Panc1 (cell line): Measurements from ENCODE around the gene SRP54. TPM values are rescaled to one million over a fixed set of nuclear protein-coding genes. Genes with fewer than 3 reads are reported as not detected.
"Not testable (repeated sequence)": the region's sequence is repeated elsewhere in the genome, so short reads cannot be mapped to it uniquely, and the experiment has no call there.

Experiments
- ATAC-seq: fragments of 200-7000 bp; cut with Tn5 transposase; 2 replicates; pipeline ENCODE4 v1.9.1; 2020; ENCODE audit warnings: mild to moderate bottlenecking, moderate library complexity
- BruUV-seq: library from RNA; stranded (reverse); fragments of 400-500 nt; replicated peaks from 2 replicates; lab custom pipeline; 2021; lab: Mats Ljungman, UMichigan
- CTCF ChIA-PET: fragments of 300-600 bp; sonication (Branson Sonifier 250); formaldehyde crosslinking; loops from one replicate; lab custom pipeline; 2022; ENCODE audit warnings: antibody characterized with exemption; lab: Charles Lee
- POLR2A ChIA-PET: fragments of 300-600 bp; sonication (Branson Sonifier 250); formaldehyde crosslinking; loops from one replicate; lab custom pipeline; 2022; ENCODE audit warnings: antibody characterized with exemption; lab: Charles Lee
- DNase-seq: peaks from one replicate; pipeline ENCODE4 v3.0.0-alpha.2; 2010; ENCODE audit warnings: low read depth, low spot score
- H3K27ac ChIP-seq: 2 replicates; pipeline ENCODE4 v1.5.1; 2011; ENCODE audit warnings: mild to moderate bottlenecking, low read length, inconsistent platforms
- H3K27me3 ChIP-seq: fragments of 200-500 bp; sonication (Bioruptor generic); 2 replicates; pipeline ENCODE4 v1.6.0; 2014; ENCODE audit warnings: low read length, inconsistent platforms; ENCODE audit not compliant: control insufficient read depth, insufficient read depth
- H3K36me3 ChIP-seq: fragments of 200-500 bp; sonication (Bioruptor generic); 2 replicates; pipeline ENCODE4 v1.5.1; 2014; ENCODE audit warnings: inconsistent platforms, mild to moderate bottlenecking, low read length, moderate library complexity; ENCODE audit not compliant: control insufficient read depth, insufficient read depth
- H3K4me1 ChIP-seq: 2 replicates; pipeline ENCODE4 v1.5.1; 2011; ENCODE audit warnings: inconsistent platforms, mild to moderate bottlenecking, low read length, moderate library complexity; ENCODE audit not compliant: control insufficient read depth, insufficient read depth
- H3K4me3 ChIP-seq, 2 experiments: 2 replicates each; pipeline ENCODE4 v1.5.1; 2011 to 2012; ENCODE audit warnings: low read depth in 2 of 2, low read length in 2 of 2, mild to moderate bottlenecking in 2 of 2, inconsistent platforms in 1 of 2, moderate library complexity in 1 of 2
- H3K9me3 ChIP-seq: fragments of 200-500 bp; sonication (Bioruptor generic); 2 replicates; pipeline ENCODE4 v1.5.1; 2014; ENCODE audit warnings: low read depth, mild to moderate bottlenecking, inconsistent platforms, low read length, moderate library complexity; ENCODE audit not compliant: control insufficient read depth, insufficient read depth
- CTCF ChIP-seq: fragments of 450-650 bp; IDR thresholded peaks from 2 replicates; pipeline ENCODE4 v1.5.1; 2017; ENCODE audit warnings: mild to moderate bottlenecking
- POLR2AphosphoS5 ChIP-seq: IDR thresholded peaks from 2 replicates; pipeline ENCODE4 v1.6.1; 2012; ENCODE audit warnings: mild to moderate bottlenecking, low read depth, low read length, moderate library complexity
- REST ChIP-seq, 2 experiments: IDR thresholded peaks; 2 replicates each; pipeline ENCODE4 v1.6.1; 2011 to 2012; ENCODE audit warnings: low read depth in 2 of 2, control low read depth in 1 of 2, low read length in 1 of 2, mild to moderate bottlenecking in 1 of 2, moderate library complexity in 1 of 2; ENCODE audit not compliant: insufficient read depth in 1 of 2
- SIN3A ChIP-seq: IDR thresholded peaks from 2 replicates; pipeline ENCODE4 v1.6.1; 2012; ENCODE audit warnings: low read depth, mild to moderate bottlenecking, low read length, moderate library complexity, borderline replicate concordance; ENCODE audit not compliant: insufficient read depth
- TCF7L2 ChIP-seq: IDR thresholded peaks from 2 replicates; pipeline ENCODE4 v1.6.1; 2011; ENCODE audit warnings: mild to moderate bottlenecking, low read depth, low read length, inconsistent platforms
- in situ Hi-C: cut with HindIII; loops from 2 replicates; pipeline ENCODE4 v1.10.0; 2016; ENCODE audit warnings: low sequenced_read_pairs, low pct_unique_long_range_greater_than_20kb
- intact Hi-C: fragments of 100-400 bp; cut with micrococcal nuclease; formaldehyde crosslinking; loops from one replicate; pipeline ENCODE4 v1.10.0; 2022; ENCODE audit not compliant: unreplicated experiment
- total RNA-seq: library from RNA; stranded (reverse); gene quantifications from one replicate; pipeline ENCODE4 v1.2.1, GENCODE V29; 2021; ENCODE audit not compliant: unreplicated experiment

Gene SRP54
- total RNA-seq, 1 experiment from 2014 or later, result 53.2 TPM

GRCh38 chr14:34956931-34957330 is 25.9 kb upstream of the SRP54 start:
- no peaks in the 10 kb centered on the region for H3K36me3 ChIP-seq
- DNase-seq (no peak), ATAC-seq (no peak)
- no peak overlapping the region for H3K4me3 ChIP-seq
- ChIA-PET CTCF (no interaction called here), POLR2A (no interaction called here)
- no TSS peak for BruUV-seq
- no peaks in the 10 kb centered on the region for H3K9me3 ChIP-seq
- in situ Hi-C loops, result no loop called here
- H3K4me1 ChIP-seq, result no peaks in the 10 kb centered on the region
- H3K27me3 ChIP-seq, result no peaks in the 10 kb centered on the region
- H3K27ac ChIP-seq, result no peak overlapping the region
- intact Hi-C loops, result no loop called here
- TF ChIP-seq POLR2AphosphoS5, result no peak
- no peak for TF ChIP-seq TCF7L2
- no peak for TF ChIP-seq SIN3A
- TF ChIP-seq REST (IDR thresholded peaks at IDR 0.05; ENCODE audit: insufficient read depth in 1 of 2, low read depth in 2 of 2, low read length in 1 of 2), result no peak
- no peak for TF ChIP-seq CTCF

GRCh38 chr14:34957771-34958286 is 25.0 kb upstream of the SRP54 start:
- in situ Hi-C loops (no loop called here), intact Hi-C loops (no loop called here)
- no peak for DNase-seq
- TF ChIP-seq REST (IDR thresholded peaks at IDR 0.05; ENCODE audit: insufficient read depth in 1 of 2, low read depth in 2 of 2, low read length in 1 of 2) (no peak), CTCF (no peak), SIN3A (no peak), TCF7L2 (no peak), POLR2AphosphoS5 (no peak)
- H3K4me3 ChIP-seq, result no peak overlapping the region
- ChIA-PET CTCF (interaction anchor here (0.6 kb wide), 1 partner anchor 197 kb away, joined by 3 read pairs; no protein-coding TSS in a partner anchor), POLR2A (no interaction called here)
- BruUV-seq, result no TSS peak
- no peaks in the 10 kb centered on the region for H3K9me3 ChIP-seq
- no peak overlapping the region for H3K27ac ChIP-seq
- no peak for ATAC-seq
- H3K4me1 ChIP-seq, result no peaks in the 10 kb centered on the region
- no peaks in the 10 kb centered on the region for H3K27me3 ChIP-seq
- no peaks in the 10 kb centered on the region for H3K36me3 ChIP-seq

- POLR2A ChIA-PET, intact Hi-C loops, CTCF ChIA-PET, BruUV-seq, ATAC-seq, DNase-seq, H3K9me3 ChIP-seq, H3K27ac ChIP-seq, H3K27me3 ChIP-seq, H3K36me3 ChIP-seq, H3K4me3 ChIP-seq, in situ Hi-C loops, H3K4me1 ChIP-seq: not testable (repeated sequence)
Measured at GRCh38 chr14:34962106-34962505, 20.7 kb upstream of the SRP54 start.
